IMR-90 (cell line): Measurements from ENCODE around the gene TBC1D8. TPM values are rescaled to one million over a fixed set of nuclear protein-coding genes. Genes with fewer than 3 reads are reported as not detected.

Source experiments
- ATAC-seq: fragments of 200-7000 bp; cut with Tn5 transposase; 2 replicates; pipeline ENCODE4 v1.9.1; 2020; ENCODE audit warnings: low read depth, mild to moderate bottlenecking, moderate library complexity
- BruUV-seq: library from RNA; stranded (reverse); fragments of 400-500 nt; replicated peaks from 2 replicates; lab custom pipeline; 2021; lab: Mats Ljungman, UMichigan
- CTCF ChIA-PET: fragments of 300-600 bp; formaldehyde crosslinking; extraction: SDS; loops from one replicate; lab custom pipeline; 2021; ENCODE audit warnings: antibody characterized with exemption; lab: Yijun Ruan, JAX
- POLR2A ChIA-PET: fragments of 300-600 bp; sonication (Branson Sonifier 250); formaldehyde crosslinking; loops from one replicate; lab custom pipeline; 2022; ENCODE audit warnings: antibody characterized with exemption; ENCODE audit not compliant: unreplicated experiment; lab: Charles Lee
- DNase-seq: peaks from one replicate; pipeline ENCODE4 v3.0.0; 2013
- H2AFZ ChIP-seq: replicated peaks from 2 replicates; pipeline ENCODE3; 2013; ENCODE audit warnings: low read length, mild to moderate bottlenecking; ENCODE audit not compliant: poor library complexity
- H2AK5ac ChIP-seq: 2 replicates; pipeline ENCODE4 v1.6.1; 2013; ENCODE audit warnings: low read depth, low read length, inconsistent platforms
- H2AK9ac ChIP-seq: replicated peaks from 2 replicates; pipeline ENCODE3; 2013; ENCODE audit warnings: mild to moderate bottlenecking, low read depth, low read length, moderate library complexity; ENCODE audit not compliant: poor library complexity
- H2BK120ac ChIP-seq: 2 replicates; pipeline ENCODE4 v1.6.1; 2013; ENCODE audit warnings: low read depth, low read length, inconsistent platforms
- H2BK15ac ChIP-seq: 3 replicates; pipeline ENCODE4 v1.6.1; 2013; ENCODE audit warnings: low read depth, low read length, inconsistent platforms
- H2BK20ac ChIP-seq: 2 replicates; pipeline ENCODE4 v1.6.1; 2013; ENCODE audit warnings: low read depth, mild to moderate bottlenecking, inconsistent platforms, low read length, moderate library complexity
- H2BK5ac ChIP-seq: 2 replicates; pipeline ENCODE4 v1.6.1; 2013; ENCODE audit warnings: mild to moderate bottlenecking, low read depth, low read length, inconsistent platforms; ENCODE audit not compliant: poor library complexity, severe bottlenecking
- H3K14ac ChIP-seq: replicated peaks from 2 replicates; pipeline ENCODE4 v1.6.1; 2013; ENCODE audit warnings: low read depth, low read length, inconsistent platforms
- H3K18ac ChIP-seq: 2 replicates; pipeline ENCODE4 v1.6.1; 2013; ENCODE audit warnings: low read depth, low read length, control low read depth
- H3K23ac ChIP-seq: 2 replicates; pipeline ENCODE4 v1.6.1; 2013; ENCODE audit warnings: low read depth, low read length, inconsistent platforms
- H3K27ac ChIP-seq: 2 replicates; pipeline ENCODE4 v1.5.1; 2013; ENCODE audit warnings: mild to moderate bottlenecking, control low read depth, low read length; ENCODE audit not compliant: insufficient read depth
- H3K27me3 ChIP-seq: 2 replicates; pipeline ENCODE4 v1.6.1; 2013; ENCODE audit warnings: low read length; ENCODE audit not compliant: control insufficient read depth, insufficient read depth
- H3K36me3 ChIP-seq: 2 replicates; pipeline ENCODE4 v1.6.1; 2013; ENCODE audit warnings: low read length, mixed read lengths; ENCODE audit not compliant: control insufficient read depth, insufficient read depth
- H3K4ac ChIP-seq: 2 replicates; pipeline ENCODE4 v1.6.1; 2013; ENCODE audit warnings: low read depth, low read length, inconsistent platforms
- H3K4me1 ChIP-seq: 2 replicates; pipeline ENCODE4 v1.6.1; 2013; ENCODE audit warnings: low read length, mixed read lengths; ENCODE audit not compliant: control insufficient read depth, insufficient read depth
- H3K4me2 ChIP-seq: 2 replicates; pipeline ENCODE4 v1.6.1; 2013; ENCODE audit warnings: low read depth, mild to moderate bottlenecking, control low read depth, low read length, moderate library complexity
- H3K4me3 ChIP-seq: 2 replicates; pipeline ENCODE4 v1.5.1; 2013; ENCODE audit warnings: low read depth, mild to moderate bottlenecking, control low read depth, low read length, moderate library complexity; ENCODE audit not compliant: insufficient read depth
- H3K56ac ChIP-seq: 2 replicates; pipeline ENCODE4 v1.6.1; 2013; ENCODE audit warnings: low read length, inconsistent platforms; ENCODE audit not compliant: insufficient read depth; ENCODE audit errors: extremely low read depth
- H3K79me1 ChIP-seq, 2 experiments: 2 replicates each; pipeline ENCODE4 v1.6.1; 2013; ENCODE audit warnings: low read length in 2 of 2, inconsistent platforms in 1 of 2, low read depth in 1 of 2
- H3K9ac ChIP-seq: 2 replicates; pipeline ENCODE4 v1.6.1; 2013; ENCODE audit warnings: low read depth, low read length, control low read depth
- H3K9me1 ChIP-seq: 2 replicates; pipeline ENCODE4 v1.6.1; 2013; ENCODE audit warnings: low read length, inconsistent platforms; ENCODE audit not compliant: insufficient read depth
- H3K9me3 ChIP-seq: 2 replicates; pipeline ENCODE4 v1.6.1; 2013; ENCODE audit warnings: low read length; ENCODE audit not compliant: control insufficient read depth, insufficient read depth
- H4K20me1 ChIP-seq: 2 replicates; pipeline ENCODE4 v1.6.1; 2013; ENCODE audit warnings: low read length, inconsistent platforms; ENCODE audit not compliant: insufficient read depth
- H4K5ac ChIP-seq: 2 replicates; pipeline ENCODE4 v1.6.1; 2013; ENCODE audit warnings: mild to moderate bottlenecking, low read depth, low read length, control low read depth
- H4K8ac ChIP-seq, 2 experiments: 2 replicates each; pipeline ENCODE4 v1.6.1; 2013; ENCODE audit warnings: low read depth in 2 of 2, low read length in 2 of 2, control low read depth in 1 of 2, inconsistent platforms in 1 of 2
- H4K91ac ChIP-seq: 2 replicates; pipeline ENCODE4 v1.6.1; 2013; ENCODE audit warnings: low read depth, low read length, inconsistent platforms; ENCODE audit not compliant: insufficient read depth
- CEBPB ChIP-seq: IDR thresholded peaks from 2 replicates; pipeline ENCODE4 v1.6.1; 2012; ENCODE audit warnings: low read depth, low read length, improper control_type of control experiment
- FOS ChIP-seq: fragments of 150-350 bp; IDR thresholded peaks from 2 replicates; pipeline ENCODE4 v1.6.1; 2016; ENCODE audit warnings: low read depth, low read length
- MAFK ChIP-seq: IDR thresholded peaks from 2 replicates; pipeline ENCODE4 v1.6.1; 2012; ENCODE audit warnings: low read depth, low read length, improper control_type of control experiment
- MAZ ChIP-seq: IDR thresholded peaks from 2 replicates; pipeline ENCODE4 v1.6.1; 2012; ENCODE audit warnings: low read depth, mild to moderate bottlenecking, low read length, improper control_type of control experiment, moderate library complexity, borderline replicate concordance
- WGBS, 2 experiments: methylation state at CpG; one replicate each; pipeline versions ENCODE4 v1.1.5 to v1.1.7; 2013; ENCODE audit warnings: missing lambda C conversion rate in 2 of 2; ENCODE audit not compliant: insufficient read length in 1 of 2; ENCODE audit errors: extremely low coverage in 2 of 2; 5-methylcytosine and 5-hydroxymethylcytosine counted together
- dilution Hi-C: fragments of 300-500 bp; cut with HindIII; formaldehyde crosslinking; loops from one replicate; pipeline ENCODE4 v1.14.3; 2018; ENCODE audit warnings: low sequenced_read_pairs; ENCODE audit not compliant: unreplicated experiment
- in situ Hi-C: fragments of 300-500 bp; cut with MboI; formaldehyde crosslinking; loops from 3 replicates; pipeline ENCODE4 v1.14.3; 2019; ENCODE audit warnings: low sequenced_read_pairs, inconsistent platforms, mixed read lengths
- intact Hi-C: fragments of 100-400 bp; cut with micrococcal nuclease; formaldehyde crosslinking; loops from 2 replicates; pipeline ENCODE4 v1.10.0; 2022
- polyA plus RNA-seq, 3 experiments: library from polyadenylated mRNA; depleted of rRNA; stranded (reverse); fragments of >200 nt; gene quantifications; 2 replicates each; pipeline ENCODE4 v1.2.3, GENCODE V29; 2012; ENCODE audit warnings: low replicate concordance in 1 of 3
- total RNA-seq: library from RNA; depleted of rRNA; stranded (reverse); fragments of >200 nt; gene quantifications from 2 replicates; pipeline ENCODE4 v1.2.3, GENCODE V29; 2012

TBC1D8 gene
- total and polyA plus RNA-seq, 2 of the 4 experiments (the other 2 are of a cell fraction): 1.3 to 1.5 TPM

DNA sequence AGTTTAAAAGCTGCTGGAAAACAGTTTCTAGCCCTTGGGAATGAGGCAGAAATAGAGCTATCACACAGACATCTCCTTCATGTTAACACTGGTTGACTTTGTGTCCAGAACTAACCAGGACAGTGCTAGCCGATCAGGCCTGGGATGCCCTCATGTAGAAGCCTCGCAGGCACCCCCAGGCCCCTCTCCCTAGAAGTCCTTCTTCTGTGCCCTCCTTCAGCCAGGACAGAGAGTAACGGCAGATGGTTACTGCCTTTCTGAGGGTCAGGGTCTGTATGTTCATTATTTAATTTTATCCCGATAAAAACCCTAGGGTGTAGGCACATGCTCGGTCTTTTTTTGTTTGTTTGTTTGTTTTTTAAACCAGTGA lies 159.8 kb downstream of the TBC1D8 start:
- intact Hi-C loops: no loop called here
- DNase-seq: no peak
- H4K20me1 ChIP-seq: no peaks in the 10 kb centered on the region
- no peak overlapping the region for H2BK5ac ChIP-seq
- H3K18ac ChIP-seq: no peak overlapping the region
- 0 out of 2 replicates have a peak, but pooled peaks cover 3% of the 10 kb centered on the region for H3K9me1 ChIP-seq
- H3K4me1 ChIP-seq: no peaks in the 10 kb centered on the region
- H3K27ac ChIP-seq: no peak overlapping the region
- H2BK20ac ChIP-seq: no peak overlapping the region
- no peak overlapping the region for H2AK5ac ChIP-seq
- no peak overlapping the region for H4K8ac ChIP-seq
- no peaks in the 10 kb centered on the region for H3K9me3 ChIP-seq
- H3K14ac ChIP-seq: no peak overlapping the region
- TF ChIP-seq MAZ: no peak
- no peak for TF ChIP-seq MAFK
- TF ChIP-seq CEBPB: no peak
- no peak for TF ChIP-seq FOS
- WGBS, 2 experiments: no CpG with 5 or more reads among the region's 5 CpGs
- H2BK15ac ChIP-seq: no peak overlapping the region
- no peak overlapping the region for H2AFZ ChIP-seq
- no peaks in the 10 kb centered on the region for H3K79me1 ChIP-seq
- no peak overlapping the region for H3K56ac ChIP-seq
- H3K36me3 ChIP-seq: peaks cover 11% of the 10 kb centered on the region
- in situ Hi-C loops: loop anchor here (5.0 kb wide), 2 partner anchors 259 to 384 kb away; no protein-coding TSS in a partner anchor
- no peaks in the 10 kb centered on the region for H3K27me3 ChIP-seq
- CTCF ChIA-PET: no interaction called here
- no peak overlapping the region for H3K4ac ChIP-seq
- H4K5ac ChIP-seq: no peak overlapping the region
- no peak overlapping the region for H3K4me3 ChIP-seq
- no peak overlapping the region for H4K91ac ChIP-seq
- H2AK9ac ChIP-seq: no peak overlapping the region
- dilution Hi-C loops: no loop called here
- ATAC-seq: no peak
- no TSS peak for BruUV-seq
- no peak overlapping the region for H2BK120ac ChIP-seq
- H3K23ac ChIP-seq: no peak overlapping the region
- H3K4me2 ChIP-seq: no peak overlapping the region
- POLR2A ChIA-PET: no interaction called here
- no peak overlapping the region for H3K9ac ChIP-seq
